Caco-2 (cell line): Measurements from ENCODE around the gene RECK. TPM values are rescaled to one million over a fixed set of nuclear protein-coding genes. Genes with fewer than 3 reads are reported as not detected.

Experiments
- BruUV-seq: library from RNA; stranded (reverse); fragments of 400-500 nt; replicated peaks from 2 replicates; lab custom pipeline; 2021; lab: Mats Ljungman, UMichigan
- CTCF ChIA-PET: fragments of 300-600 bp; sonication (Branson Sonifier 250); formaldehyde crosslinking; loops from one replicate; lab custom pipeline; 2022; ENCODE audit warnings: antibody characterized with exemption; lab: Charles Lee
- POLR2A ChIA-PET: fragments of 300-600 bp; sonication (Branson Sonifier 250); formaldehyde crosslinking; loops from one replicate; lab custom pipeline; 2022; ENCODE audit warnings: antibody characterized with exemption; lab: Charles Lee
- DNase-seq, 2 experiments: peaks; one replicate each; pipeline versions ENCODE4 v3.0.0 to v3.0.0-alpha.2; 2020 to 2022
- H3K27me3 ChIP-seq: replicated peaks from 2 replicates; pipeline ENCODE4 v1.6.0; 2011; ENCODE audit warnings: low read length; ENCODE audit not compliant: control insufficient read depth, insufficient read depth
- H3K36me3 ChIP-seq: 2 replicates; pipeline ENCODE4 v1.5.1; 2011; ENCODE audit warnings: low read length; ENCODE audit not compliant: control insufficient read depth, insufficient read depth
- H3K4me1 ChIP-seq: fragments of 250-450 bp; sonication (Bioruptor Pico); 2 replicates; pipeline ENCODE4 v1.5.1; 2020; ENCODE audit warnings: mild to moderate bottlenecking
- H3K4me3 ChIP-seq: 2 replicates; pipeline ENCODE4 v1.5.1; 2011; ENCODE audit warnings: low read depth, mild to moderate bottlenecking, control low read depth, low read length
- H3K9me3 ChIP-seq: fragments of 250-450 bp; sonication (Bioruptor Pico); 2 replicates; pipeline ENCODE4 v1.5.1; 2020; ENCODE audit warnings: mild to moderate bottlenecking, moderate library complexity
- H3K27ac Mint-ChIP-seq: one replicate; pipeline ENCODE4 v1.8.0; 2022; ENCODE audit warnings: mixed read lengths; ENCODE audit not compliant: unreplicated experiment
- H3K27me3 Mint-ChIP-seq: one replicate; pipeline ENCODE4 v1.8.0; 2022; ENCODE audit warnings: mixed read lengths; ENCODE audit not compliant: insufficient read depth, unreplicated experiment
- H3K36me3 Mint-ChIP-seq: one replicate; pipeline ENCODE4 v1.8.0; 2022; ENCODE audit warnings: mild to moderate bottlenecking, mixed read lengths; ENCODE audit not compliant: insufficient read depth, unreplicated experiment
- H3K4me1 Mint-ChIP-seq: one replicate; pipeline ENCODE4 v1.8.0; 2022; ENCODE audit warnings: low read depth, mixed read lengths; ENCODE audit not compliant: unreplicated experiment
- H3K4me3 Mint-ChIP-seq: one replicate; pipeline ENCODE4 v1.8.0; 2022; ENCODE audit warnings: mild to moderate bottlenecking, moderate library complexity, mixed read lengths; ENCODE audit not compliant: unreplicated experiment
- H3K9me3 Mint-ChIP-seq: one replicate; pipeline ENCODE4 v1.8.0; 2022; ENCODE audit warnings: mixed read lengths; ENCODE audit not compliant: unreplicated experiment
- intact Hi-C: fragments of 100-400 bp; cut with micrococcal nuclease; formaldehyde crosslinking; loops from one replicate; pipeline ENCODE4 v1.10.0; 2022; ENCODE audit not compliant: unreplicated experiment
- total RNA-seq: library from RNA; stranded (reverse); gene quantifications from 2 replicates; pipeline ENCODE4 v1.2.3, GENCODE V29; 2022
- TF ChIP-seq, protein P1 (sequence below), 2 experiments: fragments of 200-600 bp in 1 of 2; IDR thresholded peaks; 1 replicate in 1 of 2; 2 replicates in 1 of 2; pipeline versions ENCODE4 v1.5.1 to v1.8.0; 2011 to 2022; ENCODE audit warnings: antibody characterized with exemption in 1 of 2, control low read depth in 1 of 2, inconsistent platforms in 1 of 2, low read depth in 1 of 2, low read length in 1 of 2, mild to moderate bottlenecking in 1 of 2, moderate library complexity in 1 of 2; ENCODE audit not compliant: insufficient read depth in 1 of 2, severe bottlenecking in 1 of 2, unreplicated experiment in 1 of 2

Gene RECK
- total RNA-seq, 1 experiment from 2014 or later: 1.8 TPM

- CTCF ChIA-PET: no interaction called here
- BruUV-seq: no TSS peak
- no peak overlapping the region for H3K27ac Mint-ChIP-seq
- Histone ChIP-seq H3K4me1 (0 out of 2 replicates have a peak, but pooled peaks cover 4% of the 10 kb centered on the region), H3K36me3 (no peaks in the 10 kb centered on the region), H3K4me3 (no peak overlapping the region), H3K27me3 (no peaks in the 10 kb centered on the region), H3K9me3 (no peaks in the 10 kb centered on the region)
- H3K4me3 Mint-ChIP-seq: no peak overlapping the region
- no peaks in the 10 kb centered on the region for H3K4me1 Mint-ChIP-seq
- intact Hi-C loops: loop anchor here (5.0 kb wide), 1 partner anchor 33 kb away; no protein-coding TSS in a partner anchor
- no peaks in the 10 kb centered on the region for H3K36me3 Mint-ChIP-seq
- H3K9me3 Mint-ChIP-seq: no peaks in the 10 kb centered on the region
- H3K27me3 Mint-ChIP-seq: peaks cover 7% of the 10 kb centered on the region
- DNase-seq: no peak
- TF ChIP-seq, protein P1, sequence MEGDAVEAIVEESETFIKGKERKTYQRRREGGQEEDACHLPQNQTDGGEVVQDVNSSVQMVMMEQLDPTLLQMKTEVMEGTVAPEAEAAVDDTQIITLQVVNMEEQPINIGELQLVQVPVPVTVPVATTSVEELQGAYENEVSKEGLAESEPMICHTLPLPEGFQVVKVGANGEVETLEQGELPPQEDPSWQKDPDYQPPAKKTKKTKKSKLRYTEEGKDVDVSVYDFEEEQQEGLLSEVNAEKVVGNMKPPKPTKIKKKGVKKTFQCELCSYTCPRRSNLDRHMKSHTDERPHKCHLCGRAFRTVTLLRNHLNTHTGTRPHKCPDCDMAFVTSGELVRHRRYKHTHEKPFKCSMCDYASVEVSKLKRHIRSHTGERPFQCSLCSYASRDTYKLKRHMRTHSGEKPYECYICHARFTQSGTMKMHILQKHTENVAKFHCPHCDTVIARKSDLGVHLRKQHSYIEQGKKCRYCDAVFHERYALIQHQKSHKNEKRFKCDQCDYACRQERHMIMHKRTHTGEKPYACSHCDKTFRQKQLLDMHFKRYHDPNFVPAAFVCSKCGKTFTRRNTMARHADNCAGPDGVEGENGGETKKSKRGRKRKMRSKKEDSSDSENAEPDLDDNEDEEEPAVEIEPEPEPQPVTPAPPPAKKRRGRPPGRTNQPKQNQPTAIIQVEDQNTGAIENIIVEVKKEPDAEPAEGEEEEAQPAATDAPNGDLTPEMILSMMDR (IDR thresholded peaks at IDR 0.05; ENCODE audit: insufficient read depth in 1 of 2, low read depth in 1 of 2, low read length in 1 of 2, severe bottlenecking in 1 of 2, unreplicated experiment in 1 of 2): no peak
- POLR2A ChIA-PET: no interaction called here
Measured at GRCh38 chr9:36040271-36040925, 3.7 kb downstream of the RECK start.

- no peak overlapping the region for H3K27ac Mint-ChIP-seq
- Histone ChIP-seq H3K27me3 (no peaks in the 10 kb centered on the region), H3K36me3 (no peaks in the 10 kb centered on the region), H3K4me1 (0 out of 2 replicates have a peak, but pooled peaks cover 4% of the 10 kb centered on the region), H3K9me3 (no peaks in the 10 kb centered on the region), H3K4me3 (no peak overlapping the region)
- H3K36me3 Mint-ChIP-seq: no peaks in the 10 kb centered on the region
- no peaks in the 10 kb centered on the region for H3K4me1 Mint-ChIP-seq
- no peaks in the 10 kb centered on the region for H3K9me3 Mint-ChIP-seq
- POLR2A ChIA-PET: no interaction called here
- no peak overlapping the region for H3K4me3 Mint-ChIP-seq
- DNase-seq: no peak
- intact Hi-C loops: loop anchor here (5.0 kb wide), 1 partner anchor 34 kb away; no protein-coding TSS in a partner anchor
- CTCF ChIA-PET: interaction anchor here (0.7 kb wide), 1 partner anchor 304 kb away, joined by 3 read pairs; no protein-coding TSS in a partner anchor
- no TSS peak for BruUV-seq
- TF ChIP-seq, protein P1 (IDR thresholded peaks at IDR 0.05; ENCODE audit: insufficient read depth in 1 of 2, low read depth in 1 of 2, low read length in 1 of 2, severe bottlenecking in 1 of 2, unreplicated experiment in 1 of 2): no peak
- peaks cover 7% of the 10 kb centered on the region for H3K27me3 Mint-ChIP-seq
Measured at GRCh38 chr9:36041506-36041905, 4.8 kb downstream of the RECK start.

DNA sequence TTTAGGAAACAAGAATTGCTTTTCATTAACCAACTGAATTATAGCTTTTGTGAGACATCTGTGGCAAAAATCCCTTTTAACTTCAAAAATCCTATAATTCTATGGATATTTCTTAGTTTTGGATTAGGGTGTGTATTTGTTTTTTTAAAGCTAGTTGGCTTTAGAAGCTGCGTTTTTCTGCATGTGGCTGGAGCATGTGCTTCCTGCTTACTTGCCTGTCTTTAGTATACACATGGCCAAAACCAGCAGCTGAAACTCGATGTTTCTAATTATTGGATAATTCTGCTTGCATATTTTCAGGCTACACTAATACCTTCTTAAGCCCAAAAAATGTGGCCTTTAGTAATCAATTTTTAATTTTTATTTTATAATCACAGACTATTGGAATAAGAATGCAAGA, 8.9 kb downstream of the RECK start:
- no peaks in the 10 kb centered on the region for H3K36me3 Mint-ChIP-seq
- Histone ChIP-seq H3K4me1 (no peaks in the 10 kb centered on the region), H3K27me3 (no peaks in the 10 kb centered on the region), H3K4me3 (no peak overlapping the region), H3K36me3 (no peaks in the 10 kb centered on the region), H3K9me3 (no peaks in the 10 kb centered on the region)
- H3K27me3 Mint-ChIP-seq: peaks cover under 1% of the 10 kb centered on the region
- no peaks in the 10 kb centered on the region for H3K4me1 Mint-ChIP-seq
- TF ChIP-seq, protein P1 (IDR thresholded peaks at IDR 0.05; ENCODE audit: insufficient read depth in 1 of 2, low read depth in 1 of 2, low read length in 1 of 2, severe bottlenecking in 1 of 2, unreplicated experiment in 1 of 2): no peak
- no TSS peak for BruUV-seq
- H3K27ac Mint-ChIP-seq: no peak overlapping the region
- CTCF ChIA-PET: no interaction called here
- DNase-seq: no peak
- no peaks in the 10 kb centered on the region for H3K9me3 Mint-ChIP-seq
- POLR2A ChIA-PET: no interaction called here
- intact Hi-C loops: no loop called here
- H3K4me3 Mint-ChIP-seq: no peak overlapping the region
